Stimulated activated CD8-positive, alpha-beta memory T cell treated with anti-CD3 and anti-CD28 coated beads, Interleukin-12 subunit alpha, Interleukin-12 subunit beta, amount 100 ng/mL, for 24 hours (primary cell): ENCODE data around the gene BTBD18.

Experiments used
- DNase-seq: peaks from one replicate; pipeline ENCODE4 v3.0.0-alpha.2; 2020; ENCODE audit errors: extremely low read depth

The BTBD18 gene

GRCh38 chr11:57776031-57776521 is 24.5 kb upstream of the BTBD18 start:
- DNase-seq: no peak

GRCh38 chr11:57775491-57775890 is 23.9 kb upstream of the BTBD18 start:
- DNase-seq: no peak

GRCh38 chr11:57773026-57773598 is 21.5 kb upstream of the BTBD18 start:
- no peak for DNase-seq

- no peak for DNase-seq
These were observed 20.9 kb upstream of the BTBD18 start for GRCh38 chr11:57772562-57772961.

- DNase-seq: no peak
These were observed 19.7 kb upstream of the BTBD18 start for GRCh38 chr11:57771365-57771764.

GRCh38 chr11:57770793-57771192 is 19.2 kb upstream of the BTBD18 start:
- no peak for DNase-seq

- DNase-seq: no peak
These were observed 13.4 kb upstream of the BTBD18 start for GRCh38 chr11:57764972-57765371.

GRCh38 chr11:57764566-57764965 is 12.9 kb upstream of the BTBD18 start:
- DNase-seq: no peak

GRCh38 chr11:57764021-57764420 is 12.4 kb upstream of the BTBD18 start:
- DNase-seq: no peak

- DNase-seq: no peak
These were observed 11.9 kb upstream of the BTBD18 start for GRCh38 chr11:57763568-57763967.

GRCh38 chr11:57762235-57762861 is 10.7 kb upstream of the BTBD18 start:
- DNase-seq: no peak

GRCh38 chr11:57761301-57762234 is 9.9 kb upstream of the BTBD18 start, which contains the start of gene CTNND1:
CTNND1 (plus strand) TSS chr11:57761802; CDS start chr11:57791479, 29,677 bp downstream.
- DNase-seq: no peak

GRCh38 chr11:57758174-57758573 is 6.6 kb upstream of the BTBD18 start:
- DNase-seq: no peak

- no peak for DNase-seq
These were observed 1.3 kb upstream of the BTBD18 start for GRCh38 chr11:57752954-57753353.

- DNase-seq: no peak
These were observed 443 bp downstream of the BTBD18 start for GRCh38 chr11:57751176-57751575.

GRCh38 chr11:57746920-57747319 is 4.7 kb downstream of the BTBD18 start:
- DNase-seq: no peak

GRCh38 chr11:57745206-57745605 is 6.4 kb downstream of the BTBD18 start:
- DNase-seq: no peak

- DNase-seq: no peak
These were observed 7.3 kb downstream of the BTBD18 start for GRCh38 chr11:57744357-57744756.

GRCh38 chr11:57742087-57742452 is 9.5 kb downstream of the BTBD18 start:
- no peak for DNase-seq

- DNase-seq: peak; percentile 89
These were observed 10.2 kb downstream of the BTBD18 start, which contains the start of gene SELENOH for GRCh38 chr11:57741132-57742086. SELENOH (plus strand) TSS chr11:57741491; CDS start chr11:57741596, 105 bp downstream.

- DNase-seq: no peak
These were observed 15.9 kb downstream of the BTBD18 start for GRCh38 chr11:57735619-57736298.
